Mesendoderm (in vitro differentiated cells): ENCODE data around the gene S100A12.
"Not testable (repeated sequence)": the region's sequence is repeated elsewhere in the genome, so short reads cannot be mapped to it uniquely, and the experiment has no call there.

Source experiments
- DNase-seq: peaks from one replicate; pipeline ENCODE4 v3.0.0; 2013
- H2AK5ac ChIP-seq: 2 replicates; pipeline ENCODE4 v1.6.1; 2013; ENCODE audit warnings: low read length, inconsistent platforms
- H2BK120ac ChIP-seq: 2 replicates; pipeline ENCODE4 v1.6.1; 2013; ENCODE audit warnings: low read depth, mild to moderate bottlenecking, low read length, moderate library complexity, mixed read lengths
- H2BK15ac ChIP-seq: replicated peaks from 2 replicates; pipeline ENCODE4 v1.6.1; 2013; ENCODE audit warnings: low read depth, mild to moderate bottlenecking, moderate library complexity
- H2BK5ac ChIP-seq: 2 replicates; pipeline ENCODE4 v1.6.1; 2013; ENCODE audit warnings: low read length, inconsistent platforms
- H3K18ac ChIP-seq: 2 replicates; pipeline ENCODE4 v1.6.1; 2013; ENCODE audit warnings: mild to moderate bottlenecking, low read length, mixed read lengths
- H3K23ac ChIP-seq: one replicate; pipeline ENCODE4 v1.6.1; 2013; ENCODE audit warnings: low read length
- H3K27ac ChIP-seq: 2 replicates; pipeline ENCODE4 v1.5.1; 2013; ENCODE audit warnings: low read depth, mild to moderate bottlenecking, inconsistent platforms, low read length, moderate library complexity
- H3K27me3 ChIP-seq: 2 replicates; pipeline ENCODE4 v1.6.1; 2013; ENCODE audit warnings: low read length, control low read depth, mild to moderate bottlenecking, inconsistent platforms; ENCODE audit not compliant: insufficient read depth, poor library complexity
- H3K36me3 ChIP-seq: 2 replicates; pipeline ENCODE4 v1.6.1; 2013; ENCODE audit warnings: low read length, inconsistent platforms; ENCODE audit not compliant: control insufficient read depth, insufficient read depth
- H3K4ac ChIP-seq: one replicate; pipeline ENCODE4 v1.6.1; 2013; ENCODE audit warnings: low read depth, mild to moderate bottlenecking, low read length, moderate library complexity
- H3K4me1 ChIP-seq: 2 replicates; pipeline ENCODE4 v1.6.1; 2013; ENCODE audit warnings: low read depth, low read length, inconsistent platforms; ENCODE audit not compliant: control insufficient read depth
- H3K4me2 ChIP-seq: 2 replicates; pipeline ENCODE4 v1.6.1; 2013; ENCODE audit warnings: low read length
- H3K4me3 ChIP-seq: 2 replicates; pipeline ENCODE4 v1.5.1; 2013; ENCODE audit warnings: mild to moderate bottlenecking, low read length
- H3K56ac ChIP-seq: one replicate; pipeline ENCODE4 v1.6.1; 2013; ENCODE audit warnings: low read length
- H3K79me1 ChIP-seq: 2 replicates; pipeline ENCODE4 v1.6.1; 2013; ENCODE audit warnings: low read length, inconsistent platforms
- H3K79me2 ChIP-seq: 2 replicates; pipeline ENCODE4 v1.6.1; 2013; ENCODE audit warnings: mild to moderate bottlenecking, low read length; ENCODE audit not compliant: control insufficient read depth, insufficient read depth
- H3K9ac ChIP-seq: 2 replicates; pipeline ENCODE4 v1.6.1; 2013; ENCODE audit warnings: low read length, inconsistent platforms
- H4K5ac ChIP-seq: one replicate; pipeline ENCODE4 v1.6.1; 2013; ENCODE audit warnings: low read length
- H4K8ac ChIP-seq: one replicate; pipeline ENCODE4 v1.6.1; 2013; ENCODE audit warnings: low read depth, mild to moderate bottlenecking, control low read depth, low read length, moderate library complexity
- WGBS: extraction: QIAGEN DNeasy Blood & Tissue Kit; methylation state at CpG from one replicate; pipeline ENCODE4 v1.1.7; 2013; ENCODE audit warnings: low lambda C conversion rate, missing lambda C conversion rate; ENCODE audit not compliant: insufficient coverage; ENCODE audit errors: extremely low coverage; 5-methylcytosine and 5-hydroxymethylcytosine counted together

Gene S100A12

GRCh38 chr1:153347049-153347448, 28.4 kb downstream of the S100A12 start:
- H2BK15ac ChIP-seq, H3K79me1 ChIP-seq, H4K8ac ChIP-seq, H3K18ac ChIP-seq, H3K4me2 ChIP-seq, H2BK5ac ChIP-seq, H4K5ac ChIP-seq, H2AK5ac ChIP-seq, H3K4me3 ChIP-seq, H3K4me1 ChIP-seq, H3K4ac ChIP-seq, H3K27me3 ChIP-seq, H3K56ac ChIP-seq, H3K27ac ChIP-seq, H3K36me3 ChIP-seq, H3K23ac ChIP-seq, H3K9ac ChIP-seq, H3K79me2 ChIP-seq, DNase-seq, H2BK120ac ChIP-seq: not testable (repeated sequence)
- no CpG with 5 or more reads among the region's 14 CpGs for WGBS

- H3K4me2 ChIP-seq, result no peak overlapping the region
- H2BK120ac ChIP-seq, result no peak overlapping the region
- H3K36me3 ChIP-seq, result no peaks in the 10 kb centered on the region
- H3K18ac ChIP-seq, result no peak overlapping the region
- H3K56ac ChIP-seq, result no peak overlapping the region
- H3K9ac ChIP-seq, result no peak overlapping the region
- H2AK5ac ChIP-seq, result no peak overlapping the region
- H3K27me3 ChIP-seq, result no peaks in the 10 kb centered on the region
- WGBS, result no CpG with 5 or more reads among the region's 6 CpGs
- H4K8ac ChIP-seq, result no peak overlapping the region
- no peak overlapping the region for H3K23ac ChIP-seq
- H3K79me1 ChIP-seq, result no peaks in the 10 kb centered on the region
- DNase-seq, result no peak
- no peak overlapping the region for H2BK15ac ChIP-seq
- peaks cover 9% of the 10 kb centered on the region for H3K4me1 ChIP-seq
- no peaks in the 10 kb centered on the region for H3K79me2 ChIP-seq
- no peak overlapping the region for H4K5ac ChIP-seq
- H3K27ac ChIP-seq, result no peak overlapping the region
- H2BK5ac ChIP-seq, result no peak overlapping the region
- no peak overlapping the region for H3K4me3 ChIP-seq
- H3K4ac ChIP-seq, result no peak overlapping the region
Measured at GRCh38 chr1:153346077-153346723, 29.2 kb downstream of the S100A12 start.

- H3K18ac ChIP-seq, result no peak overlapping the region
- H3K56ac ChIP-seq, result no peak overlapping the region
- H2BK15ac ChIP-seq, result no peak overlapping the region
- no peak overlapping the region for H3K27ac ChIP-seq
- H3K79me1 ChIP-seq, result no peaks in the 10 kb centered on the region
- DNase-seq, result no peak
- no peak overlapping the region for H4K5ac ChIP-seq
- H3K23ac ChIP-seq, result no peak overlapping the region
- H3K9ac ChIP-seq, result no peak overlapping the region
- no peak overlapping the region for H2BK5ac ChIP-seq
- H3K4me2 ChIP-seq, result no peak overlapping the region
- H4K8ac ChIP-seq, result no peak overlapping the region
- H3K27me3 ChIP-seq, result no peaks in the 10 kb centered on the region
- no peak overlapping the region for H3K4me3 ChIP-seq
- peaks cover 9% of the 10 kb centered on the region for H3K4me1 ChIP-seq
- no peak overlapping the region for H3K4ac ChIP-seq
- H3K36me3 ChIP-seq, result no peaks in the 10 kb centered on the region
- H2BK120ac ChIP-seq, result no peak overlapping the region
- no peaks in the 10 kb centered on the region for H3K79me2 ChIP-seq
- no CpG with 5 or more reads among the region's 14 CpGs for WGBS
- H2AK5ac ChIP-seq, result no peak overlapping the region
Measured at GRCh38 chr1:153345187-153346076, 30.0 kb downstream of the S100A12 start.

- Histone ChIP-seq H3K27me3 (no peaks in the 10 kb centered on the region), H3K79me2 (no peaks in the 10 kb centered on the region), H4K5ac (no peak overlapping the region), H3K23ac (no peak overlapping the region), H3K4me3 (no peak overlapping the region), H3K4ac (peak overlapping the region; percentile 1), H2BK5ac (peak overlapping the region; percentile 95), H4K8ac (no peak overlapping the region), H2BK15ac (no peak overlapping the region), H3K4me2 (no peak overlapping the region), H2BK120ac (no peak overlapping the region), H3K27ac (peak overlapping the region; percentile 36), H3K9ac (peak overlapping the region; percentile 25), H3K4me1 (peaks cover 9% of the 10 kb centered on the region), H3K36me3 (no peaks in the 10 kb centered on the region), H3K79me1 (no peaks in the 10 kb centered on the region), H3K56ac (peak overlapping the region; percentile 77), H2AK5ac (peak overlapping the region; percentile 97), H3K18ac (no peak overlapping the region)
- no peak for DNase-seq
- no CpG with 5 or more reads among the region's 3 CpGs for WGBS
Measured at GRCh38 chr1:153344718-153345025, 30.7 kb downstream of the S100A12 start.

- Histone ChIP-seq H3K23ac (peak overlapping the region; percentile 85), H2AK5ac (peak overlapping the region; percentile 97), H3K18ac (no peak overlapping the region), H2BK120ac (no peak overlapping the region), H3K27ac (peak overlapping the region; percentile 71), H2BK5ac (peak overlapping the region; percentile 95), H3K4me1 (peaks cover 9% of the 10 kb centered on the region), H3K56ac (peak overlapping the region; percentile 77), H3K4ac (peak overlapping the region; percentile 1), H4K5ac (peak overlapping the region; percentile 36), H3K27me3 (no peaks in the 10 kb centered on the region), H3K9ac (peak overlapping the region; percentile 25), H3K4me3 (no peak overlapping the region), H4K8ac (no peak overlapping the region), H3K79me1 (no peaks in the 10 kb centered on the region), H3K79me2 (no peaks in the 10 kb centered on the region), H2BK15ac (no peak overlapping the region), H3K4me2 (no peak overlapping the region), H3K36me3 (no peaks in the 10 kb centered on the region)
- DNase-seq, result peak; percentile 44
- WGBS, result no CpG with 5 or more reads among the region's 9 CpGs
Measured at GRCh38 chr1:153343811-153344717, 31.4 kb downstream of the S100A12 start.
